ENCODE measurements around the gene LRRFIP1.

LRRFIP1 gene

DNA sequence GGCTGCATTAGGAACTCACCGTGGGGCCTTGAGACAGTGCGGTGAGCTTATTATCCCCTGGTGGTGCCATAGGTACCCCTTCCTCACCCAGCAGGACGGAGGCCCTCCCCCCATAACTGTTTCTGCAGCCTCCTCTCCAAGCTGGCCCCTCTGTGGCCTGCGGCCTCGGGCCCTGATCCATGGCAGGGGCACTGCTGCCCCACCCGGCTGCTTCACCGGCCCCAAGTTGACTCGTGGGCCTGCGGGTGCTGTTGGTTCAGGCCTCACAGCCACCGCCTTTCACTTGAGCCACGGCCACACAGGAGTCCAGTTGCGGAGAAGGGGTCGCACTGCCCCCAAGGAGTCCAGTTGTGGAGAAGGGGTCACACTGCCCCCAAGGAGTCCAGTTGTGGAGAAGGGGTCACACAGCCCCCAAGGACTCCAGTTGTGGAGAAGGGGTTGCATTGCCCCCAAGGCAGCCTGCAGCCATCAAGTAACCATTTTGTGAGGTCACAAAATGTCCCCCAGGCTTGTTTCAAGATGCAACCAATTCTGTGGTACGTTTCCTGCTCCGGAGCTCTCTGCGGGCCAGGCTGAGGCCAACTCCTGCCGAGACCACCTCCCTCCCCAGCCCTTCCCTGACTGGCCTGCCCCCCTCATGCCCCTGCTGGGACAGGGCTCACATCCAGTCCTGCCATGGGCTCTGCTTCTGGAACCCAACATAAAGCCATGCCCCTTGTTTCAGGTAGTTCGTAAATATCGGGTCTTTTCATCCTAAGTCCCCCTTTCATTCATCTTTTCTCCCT lies 4.6 kb downstream of the LRRFIP1 start:
- in situ Hi-C loops (cut with MboI; ENCODE audit: low pct_unique_long_range_greater_than_20kb, low sequenced_read_pairs) = no loop called here
- DNase-seq = no peak

DNA sequence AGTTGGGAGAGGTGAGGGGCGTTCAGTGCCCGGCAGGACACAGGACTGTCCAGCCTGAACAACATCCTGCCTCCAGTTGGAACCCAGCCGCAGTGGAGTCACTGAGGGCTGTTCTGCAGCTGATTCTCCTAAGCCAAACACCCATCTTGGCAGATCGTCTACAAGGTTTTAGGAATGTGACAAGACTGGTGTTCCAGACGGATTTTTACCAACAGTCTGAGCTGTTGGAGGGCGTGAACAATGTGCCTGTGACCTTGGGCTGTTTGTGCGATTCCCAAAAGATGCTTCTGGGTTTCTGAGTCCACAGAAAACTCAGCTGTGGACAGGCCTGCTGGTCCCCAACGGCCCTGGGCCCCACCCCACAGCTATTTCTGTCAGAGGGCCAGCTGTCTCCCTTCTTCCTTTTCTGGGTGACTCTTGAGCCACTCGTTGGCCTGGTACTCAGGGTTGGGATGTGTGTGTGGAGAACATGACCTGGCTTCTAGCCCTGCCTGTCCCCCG lies 5.7 kb downstream of the LRRFIP1 start:
- no peak for DNase-seq
- in situ Hi-C loops (cut with MboI; ENCODE audit: low pct_unique_long_range_greater_than_20kb, low sequenced_read_pairs) = no loop called here

DNA sequence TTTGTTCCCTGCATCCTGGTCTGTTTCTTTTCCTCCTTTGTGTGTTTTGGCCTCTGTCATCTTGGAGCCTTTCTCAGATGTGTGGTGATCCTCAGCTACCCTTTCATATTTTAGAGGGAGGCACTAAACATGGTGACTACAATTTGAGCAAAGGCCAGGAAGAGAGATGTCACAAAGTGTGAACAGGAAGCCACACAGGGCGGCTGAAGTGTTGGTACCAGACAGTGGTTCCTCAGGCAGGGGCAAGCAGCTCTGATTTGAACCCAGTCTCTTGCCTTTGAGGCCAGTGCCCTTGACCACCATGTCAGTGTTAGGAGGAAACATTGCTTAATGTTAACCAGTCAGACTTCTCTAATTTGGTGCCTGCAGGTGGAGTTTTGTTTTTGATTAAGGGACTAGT lies 9.2 kb downstream of the LRRFIP1 start:
- DNase-seq = no peak
- in situ Hi-C loops (cut with MboI; ENCODE audit: low pct_unique_long_range_greater_than_20kb, low sequenced_read_pairs) = no loop called here

DNA sequence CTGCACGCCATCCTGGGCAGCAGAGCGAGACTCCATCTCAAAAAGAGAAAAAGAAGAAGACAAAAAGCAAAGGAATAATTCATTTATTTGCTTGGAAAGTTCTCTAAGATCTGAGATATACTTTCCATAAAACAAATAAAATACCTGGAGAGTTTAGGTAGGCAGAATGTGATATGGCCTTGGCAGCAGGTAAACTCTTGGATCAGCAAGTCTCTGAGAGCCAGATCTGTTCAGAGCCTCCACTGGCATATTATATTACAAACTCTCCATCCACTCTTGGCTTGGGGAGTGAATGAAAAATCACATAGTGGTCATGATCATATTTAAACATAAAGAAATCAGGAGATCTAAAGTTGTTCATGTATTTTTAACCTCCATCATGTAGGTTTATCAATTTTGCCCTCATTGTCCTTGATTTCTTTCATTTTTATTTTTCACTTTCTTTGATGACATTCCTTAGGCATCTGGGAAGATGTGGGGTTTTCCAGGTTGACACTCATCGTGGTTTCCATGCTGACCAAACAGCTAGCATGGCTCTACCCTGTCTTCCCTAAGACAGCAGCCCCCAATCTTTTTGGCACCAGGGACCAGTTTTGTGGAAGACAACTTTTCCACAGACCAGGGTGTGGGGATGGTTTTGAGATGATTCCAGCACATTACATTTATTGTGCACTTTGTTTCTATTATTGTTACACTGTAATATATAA lies 10.2 kb downstream of the LRRFIP1 start:
- DNase-seq = no peak
- in situ Hi-C loops (cut with MboI; ENCODE audit: low pct_unique_long_range_greater_than_20kb, low sequenced_read_pairs) = no loop called here

DNA sequence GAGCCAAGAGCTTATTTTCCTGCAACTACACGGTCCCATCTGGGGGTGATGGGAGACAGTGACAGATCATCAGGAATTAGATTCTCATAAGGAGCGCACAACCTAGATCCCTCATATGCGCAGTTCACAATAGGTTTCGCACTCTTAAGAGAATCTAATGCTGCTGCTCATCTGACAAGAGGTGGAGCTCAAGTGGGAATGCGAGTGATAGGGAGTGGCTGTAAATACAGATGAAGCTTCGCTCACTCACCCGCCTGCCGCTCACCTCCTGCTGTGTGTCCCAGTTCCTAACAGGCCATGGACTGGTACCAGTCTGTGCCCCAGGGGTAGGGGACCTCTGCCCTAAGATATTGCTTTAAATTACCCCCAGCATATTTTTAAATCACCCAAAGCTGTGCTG lies 10.8 kb downstream of the LRRFIP1 start:
- in situ Hi-C loops (cut with MboI; ENCODE audit: low pct_unique_long_range_greater_than_20kb, low sequenced_read_pairs) = no loop called here
- DNase-seq = no peak

DNA sequence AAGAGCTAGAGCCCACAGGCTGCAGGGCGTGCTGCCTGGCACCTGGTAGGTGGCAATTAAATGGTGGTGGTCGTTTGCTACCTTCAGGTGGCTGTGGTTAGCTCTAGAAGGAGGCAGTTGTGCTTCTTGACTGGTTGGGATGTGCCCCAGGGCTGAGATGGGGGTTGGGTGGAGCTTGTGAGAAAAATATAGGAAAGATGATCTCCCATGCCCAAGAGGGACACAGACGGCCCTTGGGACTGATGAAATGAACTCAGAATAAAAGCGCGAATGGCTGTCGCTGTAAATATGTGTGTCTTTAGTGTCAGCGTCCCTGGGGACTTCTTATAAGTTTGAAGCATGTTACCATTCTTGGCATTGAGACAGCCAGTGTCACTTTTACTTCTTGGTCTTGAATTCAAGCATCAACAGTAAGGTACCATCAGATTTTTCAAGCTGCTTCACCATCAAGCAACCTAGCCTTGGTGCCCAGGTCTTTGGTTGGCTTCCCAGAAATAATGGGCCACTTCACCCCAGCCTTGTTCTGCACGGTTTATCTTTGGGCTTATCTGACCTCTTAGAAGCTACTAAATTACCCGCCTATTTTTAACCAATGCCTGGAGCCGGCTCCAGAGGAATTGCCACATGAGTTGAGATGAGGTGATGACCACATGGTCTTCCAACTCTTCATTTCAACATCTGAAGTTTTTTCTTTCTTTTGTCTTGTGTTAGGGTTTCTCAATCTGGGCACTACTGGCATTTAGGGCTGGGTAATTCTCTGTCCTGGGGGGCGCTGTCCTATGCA lies 11.9 kb downstream of the LRRFIP1 start:
- in situ Hi-C loops (cut with MboI; ENCODE audit: low pct_unique_long_range_greater_than_20kb, low sequenced_read_pairs) = no loop called here

DNA sequence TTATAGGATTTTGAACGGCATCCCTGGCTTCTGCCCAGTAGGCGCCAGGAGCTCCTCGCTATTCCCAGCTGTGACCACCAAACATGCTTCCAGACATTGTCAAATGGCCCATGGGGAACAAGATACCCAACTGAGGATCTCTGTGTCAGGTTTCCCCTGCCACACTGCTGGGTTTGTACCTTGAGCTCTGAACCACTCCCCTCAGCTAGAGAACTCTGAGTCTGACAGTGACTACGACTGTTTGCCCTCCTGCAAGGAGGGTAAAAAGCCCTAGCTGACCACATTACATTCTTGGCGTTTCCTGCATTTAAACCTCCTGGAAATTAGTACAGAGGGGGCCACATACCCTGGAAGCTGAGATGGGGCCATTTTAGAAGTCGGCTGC lies 12.4 kb downstream of the LRRFIP1 start:
- no peak for DNase-seq
- in situ Hi-C loops (cut with MboI; ENCODE audit: low pct_unique_long_range_greater_than_20kb, low sequenced_read_pairs) = no loop called here

More for the DNA sequence above, 11.9 kb downstream of the LRRFIP1 start:
- no peak for DNase-seq

DNA sequence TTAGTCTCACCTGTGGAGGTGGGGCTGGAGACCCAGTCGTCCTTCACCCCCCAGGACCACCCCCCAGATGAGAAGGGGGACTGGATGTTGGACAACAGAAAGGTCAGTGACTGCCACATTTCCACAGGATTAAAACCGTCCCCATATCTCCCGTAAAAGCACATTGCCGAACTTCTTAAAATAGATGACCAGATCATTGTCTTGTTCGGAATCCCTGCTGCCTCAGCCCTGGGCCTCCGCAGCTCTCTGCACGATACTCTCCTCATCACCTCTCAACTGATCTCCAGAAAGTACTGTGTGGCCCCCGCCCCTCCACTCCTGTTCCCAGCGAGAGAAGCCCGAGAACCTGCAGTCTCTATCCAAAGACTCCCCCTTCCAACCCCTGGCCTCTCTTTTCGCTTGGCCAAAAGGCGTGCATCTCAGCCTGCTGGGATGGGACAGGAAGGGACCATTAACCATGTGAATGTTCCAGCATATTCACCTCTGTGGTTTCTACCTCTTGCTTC lies 13.2 kb downstream of the LRRFIP1 start:
- DNase-seq = no peak
- in situ Hi-C loops (cut with MboI; ENCODE audit: low pct_unique_long_range_greater_than_20kb, low sequenced_read_pairs) = no loop called here

DNA sequence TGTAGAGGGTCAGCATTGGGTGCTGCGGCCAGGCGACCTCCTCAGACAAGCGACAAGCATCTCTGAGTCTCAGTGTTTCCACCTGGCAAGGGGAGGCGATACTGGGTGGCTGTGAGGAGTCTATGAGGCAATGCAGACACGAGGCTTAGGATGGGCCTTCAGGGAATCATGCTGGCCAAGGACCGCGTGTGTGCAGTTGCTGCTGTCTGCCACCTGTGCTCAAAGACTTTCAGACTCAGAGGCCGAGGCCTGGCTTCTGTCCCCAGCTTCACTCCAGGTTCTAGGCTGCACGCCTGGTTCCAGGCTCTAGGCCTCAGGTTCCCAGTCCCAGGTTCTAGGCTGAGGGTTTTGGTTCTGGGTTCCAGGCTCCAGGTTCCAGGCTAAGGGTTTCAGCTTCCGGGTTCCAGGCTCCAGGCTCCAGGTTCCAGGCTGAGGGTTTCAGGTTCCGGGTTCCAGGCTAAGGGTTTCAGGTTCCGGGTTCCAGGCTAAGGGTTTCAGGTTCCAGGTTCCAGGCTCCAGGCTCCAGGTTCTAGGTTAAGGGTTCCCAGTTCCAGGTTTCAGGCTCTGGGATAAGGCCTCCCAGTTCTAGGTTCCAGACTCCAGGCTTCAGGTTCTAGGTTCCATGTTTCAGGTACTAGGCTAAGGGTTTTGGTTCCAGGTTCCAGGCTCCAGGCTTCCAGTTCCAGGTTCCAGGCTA lies 14.8 kb downstream of the LRRFIP1 start:
- DNase-seq = no peak
- in situ Hi-C loops (cut with MboI; ENCODE audit: low pct_unique_long_range_greater_than_20kb, low sequenced_read_pairs) = no loop called here

DNA sequence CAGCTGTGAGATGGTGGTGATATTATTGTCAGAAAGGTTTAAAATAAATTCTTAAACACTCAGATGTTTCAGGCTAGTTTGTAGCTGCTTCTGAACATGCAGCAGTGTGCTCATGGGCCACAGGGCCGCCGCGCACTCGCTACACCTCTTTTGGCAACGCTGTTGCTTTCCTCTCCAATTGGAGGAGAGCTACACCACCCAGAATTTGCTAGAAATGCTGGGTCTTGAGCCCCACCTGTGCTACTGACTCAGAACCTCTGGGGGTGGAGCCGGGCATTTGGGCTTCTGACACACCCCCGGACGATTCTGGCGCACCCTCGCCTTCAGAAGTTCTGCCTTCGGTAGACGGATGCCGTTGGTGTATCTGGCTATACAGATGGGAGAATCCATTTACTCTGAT lies 15.7 kb downstream of the LRRFIP1 start:
- no peak for DNase-seq
- in situ Hi-C loops (cut with MboI; ENCODE audit: low pct_unique_long_range_greater_than_20kb, low sequenced_read_pairs) = no loop called here

DNA sequence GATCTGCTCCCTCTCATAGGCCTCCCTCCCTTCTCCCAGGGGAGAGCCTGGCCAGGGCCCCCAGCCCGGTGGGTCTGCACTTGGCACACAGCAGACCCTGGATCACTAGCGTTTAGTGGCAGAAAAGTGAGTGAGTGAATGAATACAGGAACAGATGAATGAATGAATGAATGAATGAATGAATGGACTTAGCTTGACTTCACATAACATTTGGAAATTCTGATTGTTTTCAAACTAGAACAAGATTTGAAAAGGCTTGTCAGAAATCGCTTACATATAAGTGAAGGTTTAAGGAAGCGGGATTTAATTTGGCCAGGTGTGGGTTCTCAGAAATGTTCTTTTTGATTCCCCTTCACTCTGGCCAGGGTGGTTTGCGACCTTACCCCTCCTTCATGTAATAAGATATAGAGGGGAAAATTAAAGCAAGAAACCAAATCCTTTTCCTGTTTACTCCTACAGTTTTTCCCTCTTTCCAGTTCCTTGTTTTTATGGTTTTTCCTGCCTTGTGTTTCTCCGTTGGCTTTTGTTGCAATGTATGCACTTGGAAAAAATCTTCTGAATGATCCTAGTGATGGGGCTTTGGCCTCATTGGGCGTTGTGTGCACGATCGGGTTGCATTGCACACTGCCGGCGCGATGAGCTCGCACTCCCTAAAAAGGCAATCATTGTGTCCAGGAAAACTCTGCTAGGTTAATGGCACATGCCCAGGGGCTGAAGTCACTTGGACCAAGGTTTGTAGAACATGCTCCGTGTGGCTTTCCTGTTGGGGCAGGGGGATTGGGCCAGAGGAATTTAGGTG lies 16.4 kb downstream of the LRRFIP1 start:
- DNase-seq = no peak
- in situ Hi-C loops (cut with MboI; ENCODE audit: low pct_unique_long_range_greater_than_20kb, low sequenced_read_pairs) = no loop called here

DNA sequence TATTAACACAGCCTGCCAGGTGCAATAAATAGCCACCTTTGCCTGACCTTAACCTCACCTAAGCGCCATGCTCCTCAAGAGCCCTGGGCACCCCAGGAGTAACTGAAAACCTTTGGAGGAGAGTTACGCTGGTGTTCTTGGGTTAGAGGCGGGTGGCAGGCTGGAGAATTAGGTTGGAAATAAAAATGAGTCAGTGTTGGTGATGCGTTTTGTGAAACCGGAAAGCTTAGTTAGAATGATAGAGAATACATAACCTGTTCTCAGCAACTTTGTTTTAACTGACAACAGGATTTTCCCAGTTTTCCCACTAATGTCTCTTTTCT lies 17.0 kb downstream of the LRRFIP1 start:
- no peak for DNase-seq
- in situ Hi-C loops (cut with MboI; ENCODE audit: low pct_unique_long_range_greater_than_20kb, low sequenced_read_pairs) = no loop called here

DNA sequence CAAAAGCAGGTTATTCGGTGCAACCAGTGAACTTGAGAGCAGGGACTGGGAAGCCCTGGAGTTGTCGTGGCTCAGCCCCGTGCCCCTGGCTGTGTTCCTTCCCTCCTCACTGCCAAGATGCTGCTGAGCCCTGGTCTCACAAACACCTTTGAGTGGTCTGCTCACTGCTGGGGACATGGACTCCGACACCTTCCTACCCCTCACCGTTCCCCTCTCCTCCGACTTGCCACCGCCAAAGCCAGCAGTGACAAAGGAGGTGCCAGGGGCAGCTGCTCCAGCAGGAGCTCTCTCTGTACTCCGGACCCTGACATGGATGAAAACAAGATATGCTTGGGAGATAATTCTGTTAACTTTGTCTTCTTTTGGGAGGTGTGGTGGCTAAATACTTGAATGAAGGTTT lies 17.9 kb downstream of the LRRFIP1 start:
- no peak for DNase-seq

DNA sequence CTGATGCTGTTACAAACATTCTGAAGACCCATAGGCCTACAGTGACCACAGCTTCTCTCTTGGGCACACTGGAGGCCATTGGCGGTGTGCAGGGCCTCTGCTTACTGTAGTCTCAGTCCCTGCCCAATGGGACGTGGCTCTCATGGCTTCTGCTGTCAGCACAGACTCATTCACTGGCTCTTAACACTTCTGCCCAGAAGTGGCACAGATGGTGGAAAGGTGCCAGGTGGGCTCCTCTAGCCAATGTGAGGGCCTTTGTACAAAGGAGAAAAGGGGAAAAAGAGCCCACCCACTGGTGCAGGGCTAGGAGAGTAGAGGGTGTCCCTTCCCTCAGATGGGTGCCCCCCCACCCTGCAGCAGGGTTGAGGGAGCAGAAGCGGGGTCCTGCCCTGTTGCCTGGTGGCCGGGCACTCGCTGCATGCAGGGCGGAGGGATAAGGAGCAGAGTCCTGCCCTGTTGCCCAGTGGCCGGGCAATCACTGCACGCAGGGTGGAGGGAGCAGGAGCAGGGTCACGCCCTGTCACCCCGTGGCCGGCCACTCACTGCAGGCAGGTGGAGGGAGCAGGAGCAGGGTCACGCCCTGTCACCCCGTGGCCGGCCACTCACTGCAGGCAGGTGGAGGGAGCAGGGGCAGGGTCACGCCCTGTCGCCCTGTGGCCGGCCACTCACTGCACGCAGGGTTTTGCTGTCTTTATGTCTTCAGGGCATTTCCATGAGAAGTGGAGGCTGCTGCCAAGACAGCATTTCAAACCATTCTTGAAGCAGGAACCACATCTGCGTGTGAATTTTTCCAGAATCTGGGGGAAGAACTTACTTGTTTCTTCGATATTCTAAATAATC lies 20.0 kb downstream of the LRRFIP1 start:
- in situ Hi-C loops (cut with MboI; ENCODE audit: low pct_unique_long_range_greater_than_20kb, low sequenced_read_pairs) = no loop called here
- DNase-seq = no peak

More for the DNA sequence above, 17.9 kb downstream of the LRRFIP1 start:
- in situ Hi-C loops (cut with MboI; ENCODE audit: low pct_unique_long_range_greater_than_20kb, low sequenced_read_pairs) = no loop called here

DNA sequence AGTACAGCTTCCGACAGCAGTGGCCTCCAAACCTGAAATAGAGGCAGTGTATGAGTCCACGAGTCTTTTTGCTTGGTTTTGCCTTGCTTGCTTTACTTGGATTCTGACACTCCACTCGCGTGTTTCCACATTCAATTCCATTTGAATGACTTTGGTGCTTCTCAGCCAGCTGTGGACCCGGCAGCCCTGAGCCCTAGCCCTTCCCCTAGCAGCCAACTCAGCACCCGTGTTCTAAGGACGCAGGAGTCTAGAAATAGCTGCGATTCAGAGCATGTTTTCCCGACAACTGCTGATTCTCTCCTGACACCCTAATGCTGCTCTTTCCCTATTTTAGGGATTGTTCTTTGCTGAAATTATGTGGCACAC lies 20.6 kb downstream of the LRRFIP1 start:
- in situ Hi-C loops (cut with MboI; ENCODE audit: low pct_unique_long_range_greater_than_20kb, low sequenced_read_pairs) = no loop called here
- no peak for DNase-seq

DNA sequence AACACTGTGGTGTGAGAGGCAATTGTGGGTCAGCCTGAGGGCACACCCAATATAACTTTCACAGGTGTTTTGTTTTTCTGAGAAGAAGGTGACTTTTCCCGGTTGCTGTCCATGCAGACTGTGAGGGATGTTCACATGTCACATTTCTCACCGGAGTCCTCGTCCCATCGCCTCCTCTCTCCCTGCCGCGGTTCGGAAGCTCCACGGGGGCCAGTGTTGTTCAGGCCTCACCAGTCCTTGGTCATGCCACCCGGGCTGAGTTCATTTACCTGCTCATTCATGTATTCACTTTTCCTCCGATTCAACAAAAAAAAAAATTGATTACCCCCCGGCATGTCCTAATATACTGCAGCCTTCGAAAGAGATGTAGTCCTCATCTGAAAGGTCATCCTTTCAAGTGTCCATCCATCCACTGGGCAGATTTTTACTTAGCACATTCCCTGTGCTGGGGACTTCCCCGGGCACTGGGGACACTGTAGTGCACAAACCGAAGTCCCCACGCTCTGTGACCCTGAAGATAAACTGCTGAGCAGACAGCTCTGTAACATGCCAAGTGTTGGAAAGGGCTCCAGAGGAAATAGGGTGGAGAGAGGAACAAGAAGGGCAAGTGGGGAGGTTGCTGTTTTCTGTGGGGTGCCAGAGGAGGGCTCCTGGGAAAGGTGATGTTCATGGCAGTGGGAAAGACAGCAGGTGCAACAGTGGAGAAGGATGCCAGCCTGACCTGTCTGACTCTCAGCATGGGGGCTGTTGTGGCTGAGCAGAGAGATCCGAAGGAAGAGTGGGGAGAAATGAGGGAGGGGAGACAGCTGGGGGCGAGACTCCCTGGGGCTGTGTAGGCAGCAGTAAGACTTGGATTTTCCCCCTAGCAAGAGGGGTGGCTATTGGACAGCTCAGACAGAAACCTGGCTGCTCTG lies 22.4 kb downstream of the LRRFIP1 start:
- no peak for DNase-seq
- in situ Hi-C loops (cut with MboI; ENCODE audit: low pct_unique_long_range_greater_than_20kb, low sequenced_read_pairs) = no loop called here

DNA sequence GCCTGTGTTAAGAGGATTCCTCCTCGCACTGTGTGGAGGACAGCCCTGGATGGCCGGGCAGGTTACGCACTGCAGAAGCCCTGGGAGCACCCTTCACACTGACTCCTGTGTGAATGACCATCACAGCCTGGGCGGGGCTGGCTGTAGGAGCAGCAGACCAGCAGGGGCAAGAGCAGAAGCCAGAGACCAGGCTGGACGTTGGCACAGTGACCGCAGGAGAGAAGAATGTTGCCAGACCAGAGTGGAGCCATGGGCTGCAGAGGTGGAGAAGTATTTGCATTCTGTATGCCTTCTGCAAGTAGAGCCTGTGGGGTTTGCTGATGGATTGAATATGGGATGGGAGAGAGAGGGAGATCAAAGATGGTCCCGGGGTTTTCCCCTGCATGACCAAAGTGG lies 23.1 kb downstream of the LRRFIP1 start:
- in situ Hi-C loops (cut with MboI; ENCODE audit: low pct_unique_long_range_greater_than_20kb, low sequenced_read_pairs) = no loop called here
- DNase-seq = no peak

Measured in KBM-7 (cell line).